GM19351 (cell line): ENCODE measurements around the gene IRF6.

ENCODE experiments used
- ATAC-seq: cut with Tn5 transposase; IDR thresholded peaks from one replicate; pipeline ENCODE4 v1.9.1; 2021; ENCODE audit warnings: mild to moderate bottlenecking, moderate library complexity; ENCODE audit not compliant: unreplicated experiment

Gene IRF6

DNA sequence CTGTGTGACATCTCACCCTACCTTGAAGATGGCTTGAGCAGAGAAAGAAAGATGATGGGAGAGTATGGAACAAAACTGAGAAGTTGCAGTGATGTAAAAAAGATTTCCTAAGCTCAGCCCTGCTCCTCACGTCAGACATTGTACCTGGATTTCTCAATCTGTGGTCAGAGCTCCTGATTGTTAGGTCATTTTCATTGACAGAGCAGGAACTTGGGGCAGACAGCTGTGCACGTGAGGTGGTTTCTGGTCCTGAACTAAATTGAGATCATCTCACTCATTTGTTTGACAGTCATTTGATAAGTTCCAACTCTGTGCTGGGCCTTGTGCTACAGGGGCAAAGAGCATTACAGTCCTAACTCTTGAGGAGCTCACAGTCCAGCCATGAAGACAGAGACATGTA is 39.9 kb downstream of the IRF6 start:
- no peak for ATAC-seq

DNA sequence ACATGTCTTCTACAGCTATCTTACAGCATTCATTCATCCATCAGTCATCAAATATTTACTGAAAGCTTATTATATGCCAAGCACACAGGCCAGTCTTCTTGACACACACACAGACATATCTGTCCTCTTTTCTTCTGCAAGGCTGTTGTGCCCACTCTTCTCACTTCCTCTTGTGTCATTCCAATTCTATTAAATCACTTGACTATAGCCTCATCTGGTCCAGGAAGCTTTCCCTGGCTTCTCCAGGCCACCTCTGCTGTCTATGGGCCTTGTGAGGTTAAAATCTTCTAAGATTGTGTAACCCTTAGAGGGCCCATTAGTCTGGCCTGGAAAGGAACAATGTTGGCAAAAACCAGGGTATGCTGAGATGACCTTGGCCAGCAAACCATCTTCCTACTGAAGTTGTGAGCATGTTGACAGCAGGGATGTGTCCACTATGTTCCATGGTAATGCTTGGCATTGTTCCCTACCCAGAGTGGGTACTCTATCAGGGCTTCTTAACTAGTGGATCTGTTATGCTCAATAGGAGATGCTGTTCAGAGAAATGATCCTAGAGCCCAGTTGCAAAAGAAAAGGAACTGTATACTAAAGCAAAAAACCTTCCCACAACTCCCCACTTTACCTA is 44.8 kb downstream of the IRF6 start:
- no peak for ATAC-seq

DNA sequence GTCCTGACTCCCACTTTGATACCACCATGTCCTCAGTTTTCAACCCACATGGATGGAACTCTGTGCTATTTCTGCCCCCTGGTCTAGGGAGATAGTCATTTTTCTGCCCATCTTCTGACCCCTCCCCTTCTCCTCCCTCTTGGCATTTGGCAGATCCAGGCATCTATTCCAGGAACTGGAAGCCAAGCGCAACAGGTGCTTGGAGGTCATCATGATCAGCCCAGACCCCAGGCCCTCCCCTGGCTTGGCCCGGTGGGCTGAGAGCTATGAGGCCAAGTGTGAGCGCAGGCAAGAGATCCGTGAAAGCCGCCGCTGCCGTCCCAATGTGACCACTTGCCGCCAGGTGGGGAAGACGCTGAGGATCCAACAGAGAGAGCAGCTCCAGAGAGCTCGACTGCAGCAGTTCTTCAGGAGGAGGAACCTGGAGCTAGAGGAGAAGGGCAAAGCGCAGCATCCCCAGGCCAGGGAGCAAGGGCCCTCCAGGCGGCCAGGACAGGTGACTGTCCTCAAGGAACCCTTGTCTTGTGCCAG is 46.0 kb downstream of the IRF6 start:
- ATAC-seq, result no peak

DNA sequence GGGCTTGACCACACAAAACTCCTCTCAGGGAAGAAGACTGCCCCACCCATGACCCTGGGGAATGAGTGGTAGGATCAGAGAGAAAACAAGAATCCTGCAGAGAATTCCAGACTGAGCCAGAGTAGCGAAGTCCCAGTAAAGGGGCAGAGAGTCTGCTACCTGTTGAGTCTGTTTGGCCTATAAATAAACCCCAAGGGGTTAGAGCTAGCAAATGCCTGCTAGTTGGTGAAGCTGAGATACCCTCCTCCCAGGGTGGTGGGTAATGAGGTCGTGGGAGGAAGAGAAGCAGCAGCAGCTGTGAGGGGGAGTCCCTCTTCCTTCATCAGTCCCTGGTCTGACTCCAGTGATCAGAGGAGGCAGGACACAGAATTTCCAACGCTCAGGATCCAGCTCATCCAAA is 47.5 kb downstream of the IRF6 start:
- ATAC-seq, result no peak

DNA sequence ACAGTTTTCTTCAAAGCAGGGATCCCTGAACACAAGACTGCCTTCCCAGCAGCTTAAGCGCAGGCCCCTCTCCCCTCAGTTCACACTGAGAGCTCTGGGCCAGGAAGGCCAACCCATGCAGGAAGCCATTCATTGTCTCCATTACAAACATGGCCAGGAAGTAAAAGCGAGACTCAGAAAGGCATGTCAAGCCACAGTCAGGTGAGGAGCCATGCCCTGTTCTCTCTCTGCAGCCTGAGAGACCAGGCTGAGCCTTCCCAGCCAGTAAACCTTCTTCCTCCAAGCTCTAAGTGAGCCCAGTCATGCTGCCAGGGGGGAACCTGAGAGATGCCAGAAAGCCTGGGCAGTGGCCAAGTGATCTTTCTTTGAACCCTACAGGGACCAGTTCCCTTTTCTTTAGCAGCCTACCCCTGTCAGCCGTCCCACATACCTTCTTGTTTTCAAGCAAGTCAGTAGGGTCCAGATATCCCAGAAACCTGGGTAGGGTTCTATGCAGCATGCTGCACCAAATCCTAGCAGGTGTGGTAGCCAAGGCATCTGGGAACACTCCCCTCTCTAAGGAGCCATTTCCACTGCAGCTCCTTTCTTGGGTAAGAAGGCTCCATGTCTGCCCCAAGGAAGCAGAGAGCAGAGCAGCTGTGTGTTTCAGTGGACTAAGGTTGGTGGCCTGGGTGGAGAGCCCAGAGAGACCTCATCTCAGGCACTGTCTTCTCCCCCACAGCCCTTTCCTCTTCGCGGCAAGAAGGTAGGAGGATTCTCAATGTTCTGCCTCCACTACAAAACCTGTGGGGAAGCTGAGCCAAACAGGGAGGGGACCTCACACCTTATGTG is 49.1 kb downstream of the IRF6 start:
- ATAC-seq, result peak; percentile 28

DNA sequence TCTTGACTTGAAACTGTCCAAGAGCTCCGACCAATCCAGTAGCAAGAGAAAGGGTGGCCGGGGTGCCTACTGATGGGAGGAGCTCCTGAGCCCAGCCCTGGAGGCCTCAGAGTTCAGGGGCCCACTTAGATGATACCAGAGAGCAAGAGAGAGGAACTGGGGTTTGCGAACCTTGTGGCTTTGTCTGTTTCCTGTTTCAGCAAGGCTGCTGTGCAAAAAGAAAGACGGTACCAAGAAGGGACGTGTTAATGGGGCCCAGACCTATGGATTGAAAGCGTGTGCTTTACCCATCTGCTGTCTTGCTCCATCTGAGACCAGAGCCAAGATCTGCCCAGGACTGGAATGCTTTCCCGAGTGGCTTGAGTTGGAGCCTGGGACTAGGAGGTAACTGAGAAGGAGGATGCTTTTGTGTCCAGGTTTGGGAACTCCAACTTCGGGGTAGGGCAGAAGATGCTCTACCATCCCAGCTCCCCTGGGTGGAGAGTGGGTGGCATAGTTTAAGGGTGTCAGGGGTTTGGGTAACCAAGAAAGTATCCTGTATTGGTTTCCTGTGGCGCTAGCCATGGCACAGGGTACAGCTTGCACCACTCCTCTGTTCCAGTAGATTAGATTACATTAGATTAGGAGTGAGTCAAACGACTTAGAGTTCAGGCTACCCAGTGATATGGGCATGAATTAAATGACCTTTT is 49.9 kb downstream of the IRF6 start, which contains the start of gene TRAF3IP3:
Gene TRAF3IP3, plus strand, starts transcription at position 128 of the 689 bp plus-strand sequence. CDS start 3,987 bp downstream, outside the sequence.
- ATAC-seq, result peak; percentile 74

DNA sequence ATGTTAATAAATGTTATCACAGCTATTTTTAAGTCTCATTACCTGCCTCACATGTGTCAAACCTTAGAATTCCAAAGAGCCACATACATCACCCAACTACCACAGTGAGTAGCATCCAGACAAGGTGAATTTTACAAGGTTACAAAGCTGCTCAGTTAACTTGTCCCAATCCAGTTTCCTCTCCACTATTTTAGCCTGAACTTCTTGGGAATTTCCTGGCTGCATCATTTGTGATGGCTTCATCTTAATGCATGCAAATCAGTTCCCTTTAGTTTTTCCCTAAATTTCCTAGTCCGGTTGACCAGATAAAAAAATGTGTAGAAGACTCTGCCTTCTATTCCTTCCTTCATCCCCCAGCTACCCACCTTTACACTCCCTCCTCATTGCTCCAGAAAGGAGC is 50.7 kb downstream of the IRF6 start:
- ATAC-seq, result no peak

DNA sequence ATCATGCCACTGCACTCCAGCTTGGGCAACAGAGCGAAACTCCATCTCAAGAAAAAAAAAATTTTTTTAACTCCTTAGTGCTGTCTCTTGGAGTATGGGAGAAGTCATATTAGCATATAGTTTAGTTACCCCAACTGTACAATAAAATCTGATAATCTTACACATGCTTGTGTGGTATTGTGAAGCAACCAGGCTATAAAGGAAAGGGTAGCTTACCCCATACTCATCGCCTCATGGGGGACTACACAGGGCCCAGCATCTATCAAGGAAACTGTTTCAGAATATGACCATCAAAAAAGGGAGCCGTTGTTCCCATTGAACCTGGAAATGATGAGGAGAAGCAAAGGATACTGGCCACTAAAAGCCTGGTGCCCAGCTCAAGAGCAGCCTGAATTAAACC is 53.1 kb downstream of the IRF6 start:
- no peak for ATAC-seq

DNA sequence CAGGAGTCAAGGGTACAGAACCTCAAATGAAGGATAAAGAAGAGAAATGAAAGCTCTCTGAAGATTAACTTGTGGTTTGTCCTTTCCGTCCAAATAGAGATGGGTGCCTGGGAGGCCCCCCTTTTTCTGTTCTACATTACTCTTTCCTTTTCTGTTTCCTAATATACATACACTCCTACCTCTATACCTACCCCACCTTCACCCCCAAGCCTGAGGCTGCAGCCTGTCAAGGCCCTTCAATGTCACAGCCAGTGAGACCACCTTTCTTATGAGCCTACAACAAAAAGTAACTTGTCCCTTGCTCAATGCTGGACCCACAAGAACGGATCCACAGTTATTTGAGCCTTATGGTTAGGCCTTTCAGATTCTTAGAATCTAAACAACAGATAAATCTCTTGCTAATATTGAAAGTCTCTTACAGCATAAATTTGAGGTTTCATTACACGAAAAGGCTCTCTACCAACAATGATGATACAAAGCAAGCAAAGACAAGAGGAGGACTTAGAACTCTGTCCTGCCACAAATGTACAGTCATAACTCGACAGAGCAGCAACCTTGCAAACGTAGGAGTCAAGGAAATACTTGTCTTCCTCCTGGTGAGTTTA is 54.2 kb downstream of the IRF6 start:
- ATAC-seq, result peak; percentile 47

DNA sequence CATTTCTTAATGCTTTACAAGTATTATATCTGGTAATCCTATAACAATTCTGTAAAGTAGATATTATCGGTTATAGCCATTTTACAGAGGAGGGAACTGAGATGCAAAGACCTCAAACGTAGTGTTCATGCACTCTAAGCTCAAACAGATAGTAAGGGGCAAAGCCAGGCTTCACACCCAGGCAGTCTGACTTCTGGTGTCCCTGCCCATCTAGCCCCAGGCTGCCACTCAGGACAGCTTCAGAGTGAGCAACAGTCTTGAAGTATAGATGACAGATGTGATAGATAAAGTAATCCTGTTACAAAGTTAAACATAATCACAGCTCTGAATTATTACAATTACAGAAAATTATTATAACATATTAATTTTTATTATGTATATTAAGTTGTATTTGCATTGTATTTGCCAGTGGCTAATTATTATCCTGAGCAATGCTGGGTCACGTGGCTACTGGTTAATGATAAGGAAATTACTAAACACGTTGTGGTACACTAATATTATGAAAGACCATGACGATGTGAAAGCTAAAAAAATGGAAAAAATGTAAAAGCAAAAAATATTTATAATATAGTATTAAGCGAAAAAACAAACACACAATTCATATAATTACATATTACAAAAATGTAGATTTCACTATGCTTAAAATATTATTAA is 56.1 kb downstream of the IRF6 start:
- no peak for ATAC-seq

DNA sequence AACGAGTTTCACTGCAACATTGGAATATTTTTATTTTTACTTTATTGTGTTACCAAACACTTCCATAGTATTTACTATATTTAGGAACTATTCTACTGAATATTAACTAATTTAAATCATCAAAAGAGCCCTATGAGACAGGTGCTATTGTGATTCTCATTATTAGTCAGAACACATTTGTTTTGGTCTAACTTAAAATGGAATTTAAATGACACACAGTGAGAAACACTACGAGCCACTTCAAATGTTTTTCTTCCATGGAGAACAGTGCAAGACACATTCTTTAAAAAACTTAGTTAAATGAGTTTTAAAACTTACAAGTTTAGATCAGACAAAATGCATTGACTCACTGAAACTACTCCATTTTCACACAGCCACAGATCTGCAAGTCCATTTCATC is 56.7 kb downstream of the IRF6 start:
- ATAC-seq, result no peak

DNA sequence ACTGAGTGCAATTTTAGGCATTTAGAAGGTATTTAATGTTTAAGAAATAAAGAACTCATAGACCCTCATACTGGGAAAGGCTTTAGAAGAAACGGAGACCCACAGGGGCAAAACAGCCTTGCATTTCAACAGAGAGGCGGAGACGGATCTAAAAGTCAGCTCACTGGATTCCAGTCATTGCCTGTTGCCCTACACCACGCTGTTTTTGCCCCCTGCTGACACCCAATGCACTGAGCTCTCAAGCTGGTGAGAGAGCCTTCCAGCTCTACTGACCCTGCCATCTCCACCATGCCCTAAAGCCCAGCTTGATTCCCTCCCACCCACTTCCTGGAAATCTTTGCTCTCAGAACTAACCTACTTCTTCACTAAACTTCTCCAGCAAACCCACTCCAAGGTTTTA is 57.3 kb downstream of the IRF6 start:
- no peak for ATAC-seq

DNA sequence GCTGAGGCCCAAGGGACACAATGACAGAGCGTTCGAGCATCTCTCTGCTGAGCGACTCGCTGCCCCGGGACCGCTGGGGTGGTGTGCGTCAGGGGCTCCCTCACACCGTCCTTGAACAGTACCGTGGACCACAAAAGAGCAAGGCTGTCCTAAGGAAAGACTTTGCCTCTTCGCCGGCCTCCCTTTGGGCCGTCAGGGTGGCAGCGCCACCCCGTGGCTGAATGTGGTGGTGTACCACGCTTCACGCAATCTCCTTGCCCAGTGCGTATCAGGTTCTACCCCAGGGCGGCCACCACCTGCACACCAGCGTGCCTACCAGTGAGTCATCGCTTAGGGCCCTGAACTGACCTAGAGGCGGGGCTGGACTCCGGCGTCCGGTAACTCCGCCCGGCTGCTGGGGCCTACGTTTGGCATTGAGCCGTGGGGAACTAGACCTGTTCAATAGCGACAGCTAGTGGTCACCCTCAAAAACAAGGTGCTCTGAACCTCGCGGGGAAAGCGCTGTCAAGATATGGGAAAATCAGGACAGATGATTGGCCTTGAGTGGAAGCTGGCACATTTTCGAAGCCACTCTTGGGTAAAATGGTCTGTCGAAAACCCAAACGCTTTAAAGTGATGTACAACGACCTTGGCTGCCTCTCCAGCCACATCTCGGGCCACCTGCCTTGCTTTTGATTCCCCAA is 58.2 kb downstream of the IRF6 start:
- peak; percentile 72 for ATAC-seq

DNA sequence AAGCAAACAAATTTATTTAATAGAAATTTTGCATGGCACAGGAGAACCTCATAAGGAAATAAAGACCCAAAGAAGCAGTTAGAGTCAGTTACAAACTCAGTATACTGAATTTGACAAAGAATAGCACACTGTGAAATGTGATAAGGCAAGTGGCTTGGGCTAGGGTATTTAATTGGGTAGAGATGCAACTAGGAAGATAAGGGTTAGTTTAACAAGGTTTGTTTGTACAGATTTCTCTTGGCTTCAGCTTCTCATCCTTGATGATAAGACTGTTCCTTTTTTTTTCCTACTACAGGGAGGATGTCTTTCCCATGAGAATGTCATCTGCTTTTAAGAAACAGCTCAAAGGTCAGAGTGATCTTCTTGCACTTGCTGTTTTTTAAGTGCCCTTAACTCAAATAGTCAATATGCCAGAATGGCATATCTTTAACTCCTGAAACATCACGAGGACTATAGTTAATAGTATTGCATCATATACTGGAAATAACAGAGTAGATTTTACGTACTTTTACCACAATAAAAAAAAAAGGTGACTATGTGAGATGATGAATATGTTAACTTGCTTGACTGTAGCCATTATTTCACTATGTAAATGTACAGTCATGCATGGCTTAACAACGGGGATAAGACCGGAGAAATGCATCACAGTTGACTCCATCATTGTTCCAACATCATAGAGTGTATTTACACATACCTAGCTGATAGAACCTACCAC is 59.3 kb downstream of the IRF6 start:
- no peak for ATAC-seq

DNA sequence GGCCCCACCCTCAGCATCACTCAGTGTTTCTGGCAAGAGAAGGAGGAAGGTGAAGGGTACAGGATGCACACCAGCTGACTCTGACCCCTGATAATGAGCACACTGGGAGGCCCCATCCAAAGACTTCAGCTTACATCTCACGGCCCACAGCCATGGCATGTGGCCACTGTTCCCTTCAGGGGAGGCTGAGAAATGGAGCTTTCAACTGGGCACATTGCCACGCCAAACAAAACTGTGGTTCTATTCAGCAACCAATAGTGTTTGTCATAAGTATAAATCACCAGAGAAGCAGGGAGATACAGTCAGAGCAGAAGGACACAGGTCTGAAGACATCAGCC is 62.8 kb downstream of the IRF6 start:
- ATAC-seq, result no peak

DNA sequence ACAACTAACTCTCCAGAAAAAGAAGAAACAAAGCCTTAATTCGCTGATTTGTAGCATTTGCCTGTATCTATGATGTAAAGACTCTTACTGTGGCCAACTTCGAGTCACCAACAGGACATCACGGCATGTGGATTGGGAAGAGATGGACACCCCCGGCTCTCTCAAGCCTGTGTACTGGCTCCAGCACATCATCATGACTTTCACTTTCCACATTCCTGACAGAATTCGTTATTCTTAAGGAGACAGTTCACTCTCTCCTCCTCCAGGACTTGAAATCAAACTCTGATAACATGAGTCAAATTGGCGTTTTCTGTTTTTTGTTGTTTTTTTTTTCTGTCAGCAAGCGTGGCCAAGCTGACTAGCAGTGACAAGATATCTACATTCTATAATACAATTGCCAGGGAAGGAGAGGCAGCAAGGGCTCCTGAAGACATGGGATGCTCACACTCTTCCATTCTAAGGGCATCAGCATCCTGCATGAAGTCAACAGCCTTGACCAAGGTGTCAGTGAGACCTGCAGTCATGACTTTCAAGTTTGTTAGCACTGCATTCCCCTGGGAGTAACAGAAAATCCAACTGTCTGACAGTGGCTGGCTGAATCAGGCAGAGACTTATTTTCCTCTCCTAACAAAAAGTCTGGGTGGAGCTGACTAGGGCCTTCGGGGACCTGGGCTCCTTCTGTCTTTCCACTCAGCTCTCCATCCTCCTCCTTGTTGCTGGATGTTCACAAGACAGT is 63.4 kb downstream of the IRF6 start:
- no peak for ATAC-seq

DNA sequence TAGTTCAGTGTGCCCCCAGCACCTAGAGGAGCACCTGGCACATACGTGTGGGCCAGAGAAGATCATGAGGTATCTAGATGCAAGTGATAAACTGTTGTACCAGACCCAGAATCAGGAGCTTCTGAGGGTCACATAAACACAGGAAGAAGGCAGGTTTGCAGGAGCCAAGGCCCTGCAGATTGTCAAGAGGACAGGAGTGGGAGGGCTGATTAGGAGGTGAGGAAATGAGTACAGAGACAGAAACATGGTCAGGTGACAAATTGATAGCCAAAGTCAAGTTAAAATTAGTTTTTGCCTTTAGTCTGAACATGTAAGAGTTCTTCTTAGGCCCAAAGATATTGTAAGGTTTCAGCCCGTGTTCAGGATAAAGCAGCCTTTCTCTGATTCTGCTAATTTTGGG is 64.1 kb downstream of the IRF6 start:
- no peak for ATAC-seq

DNA sequence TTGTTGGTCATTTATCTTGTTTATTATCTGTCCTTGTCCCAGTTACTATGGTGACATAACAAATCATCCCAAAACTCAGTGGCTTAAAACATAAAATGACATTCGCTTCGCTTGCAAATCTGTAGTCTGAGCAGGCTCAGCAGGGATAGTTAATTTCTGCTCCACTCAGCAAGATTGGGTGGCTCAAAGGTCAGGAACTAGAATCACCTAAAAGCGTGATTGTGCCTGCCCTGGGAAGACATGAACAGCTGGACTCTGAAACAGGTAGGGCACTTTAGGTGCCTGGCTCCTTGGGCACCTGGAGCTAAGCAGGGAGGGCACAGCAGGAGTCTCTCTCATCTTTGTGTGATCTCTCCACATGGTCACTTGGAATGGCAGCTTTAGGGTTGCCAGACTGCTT is 64.7 kb downstream of the IRF6 start:
- no peak for ATAC-seq

DNA sequence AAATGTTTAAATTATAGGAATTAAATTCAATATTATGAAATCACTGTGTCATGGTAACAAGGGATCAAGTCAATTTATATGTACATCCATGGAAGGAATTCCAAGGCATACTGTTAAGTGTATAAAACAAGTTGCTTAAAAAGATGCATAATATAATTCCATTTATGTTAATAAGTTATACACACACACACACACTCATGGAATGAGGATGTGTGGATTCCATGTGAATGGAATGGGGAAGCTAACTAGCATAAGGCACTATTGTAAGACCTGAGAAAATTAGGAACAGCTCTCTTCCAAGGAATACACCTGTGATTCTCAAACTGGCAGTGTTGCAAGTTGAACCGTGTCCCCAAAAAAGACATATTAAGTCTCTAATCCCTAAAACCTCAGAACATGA is 67.7 kb downstream of the IRF6 start:
- ATAC-seq, result no peak
